ENCODE measurements around the gene PAX9. TPM values are rescaled to one million over a fixed set of nuclear protein-coding genes. Genes with fewer than 3 reads are reported as not detected.

PAX9 gene
- under 1 TPM in 1 of 4 donors, not detected in 3; 0.34 TPM for total RNA-seq

GRCh38 chr14:36661506-36662257 is at the start of gene PAX9:
TSS of gene PAX9 (plus strand) at chr14:36661860. CDS start at chr14:36662090, 230 bp downstream.
- TF ChIP-seq CTCF (IDR thresholded peaks at IDR 0.05; ENCODE audit: low read depth): no peak

- TF ChIP-seq CTCF (IDR thresholded peaks at IDR 0.05; ENCODE audit: low read depth): no peak
Observed at GRCh38 chr14:36617824-36618223, 43.8 kb upstream of the PAX9 start.

GRCh38 chr14:36618641-36619040 is 43.0 kb upstream of the PAX9 start:
- TF ChIP-seq CTCF (IDR thresholded peaks at IDR 0.05; ENCODE audit: low read depth): no peak

DNA sequence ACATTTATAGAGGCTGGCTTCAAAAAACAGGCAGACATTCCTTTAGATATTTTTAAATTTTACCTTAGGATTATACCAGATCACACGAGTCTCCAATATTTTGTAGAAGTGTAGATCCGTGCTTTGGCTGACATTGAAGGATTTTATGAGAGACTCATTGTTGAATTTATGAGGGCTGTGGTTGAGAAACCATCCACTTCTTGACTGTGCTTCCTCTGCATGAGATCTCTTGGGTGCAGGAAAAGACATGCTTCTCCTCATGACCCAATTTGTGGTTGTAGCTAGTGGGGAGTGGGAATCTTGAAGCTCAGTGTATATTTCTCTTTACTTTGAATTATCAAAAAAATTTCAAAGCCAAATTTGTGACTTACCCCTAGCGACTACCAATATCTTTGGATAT is 42.5 kb upstream of the PAX9 start:
- TF ChIP-seq CTCF (IDR thresholded peaks at IDR 0.05; ENCODE audit: low read depth): no peak

GRCh38 chr14:36619853-36620252 is 41.8 kb upstream of the PAX9 start:
- TF ChIP-seq CTCF (IDR thresholded peaks at IDR 0.05; ENCODE audit: low read depth): no peak

DNA sequence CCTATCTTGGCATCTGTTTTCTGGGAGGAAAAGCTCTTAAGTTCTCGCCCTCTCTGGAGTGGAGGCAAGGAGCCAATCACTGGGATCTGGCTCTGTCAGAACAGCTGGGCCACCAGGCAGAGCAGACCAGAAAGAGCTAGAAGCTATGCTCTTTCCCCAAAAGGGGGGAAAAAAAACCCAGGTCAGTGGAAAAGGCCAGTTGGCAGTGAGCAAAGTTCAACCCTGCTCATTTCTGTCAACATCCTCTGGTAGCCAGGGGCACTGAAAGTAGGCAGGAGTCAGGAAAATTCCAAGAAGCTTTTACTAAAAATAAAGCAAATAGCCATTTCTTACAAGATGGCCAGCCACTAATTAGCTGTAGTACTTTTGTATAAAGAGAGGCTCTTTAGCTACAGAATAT is 36.6 kb upstream of the PAX9 start:
- TF ChIP-seq CTCF (IDR thresholded peaks at IDR 0.05; ENCODE audit: low read depth): no peak

DNA sequence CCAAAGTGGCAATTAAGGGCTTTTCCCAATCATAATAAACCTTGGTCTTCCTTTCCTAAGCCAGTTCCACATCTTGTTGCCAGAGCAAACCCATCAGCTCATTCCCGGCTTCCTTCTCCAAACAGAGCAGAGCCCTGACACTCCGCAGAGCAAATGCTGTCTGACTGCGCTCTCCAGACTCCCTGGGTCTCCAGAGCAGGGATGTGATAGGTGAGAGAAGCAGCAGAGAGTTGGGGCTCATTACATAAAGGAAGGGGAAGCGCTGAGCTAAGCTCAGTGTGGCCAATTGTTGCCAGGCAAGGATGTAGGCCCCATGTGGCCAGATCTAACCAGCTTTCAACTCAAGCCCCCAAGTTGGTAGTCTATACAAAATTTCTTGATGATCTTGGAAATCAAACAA is 36.2 kb upstream of the PAX9 start:
- no peak for TF ChIP-seq CTCF (IDR thresholded peaks at IDR 0.05; ENCODE audit: low read depth)
